ENCODE results near the gene SELENOP. TPM values are rescaled to one million over a fixed set of nuclear protein-coding genes. Genes with fewer than 3 reads are reported as not detected.

The SELENOP gene
- total and polyA plus RNA-seq, 2 experiments from 2014 or later, result 3,137 to 5,946 TPM

GRCh38 chr5:42760426-42760825 lies 51.3 kb downstream of the SELENOP start:
- Histone ChIP-seq H3K36me3 (replicated peaks; ENCODE audit: insufficient read depth, low read depth) (no peaks in the 10 kb centered on the region), H4K20me1 (ENCODE audit: insufficient read depth, poor library complexity, severe bottlenecking) (no peaks in the 10 kb centered on the region), H3K4me1 (ENCODE audit: insufficient read depth) (no peaks in the 10 kb centered on the region), H2AFZ (no peak overlapping the region), H3K4me2 (no peak overlapping the region), H3K9me3 (ENCODE audit: low read depth) (no peaks in the 10 kb centered on the region), H3K79me2 (no peaks in the 10 kb centered on the region), H3K27me3 (no peaks in the 10 kb centered on the region), H3K27ac (no peak overlapping the region), H3K9me2 (replicated peaks; ENCODE audit: insufficient read depth) (no peaks in the 10 kb centered on the region), H3K4me3 (no peak overlapping the region)
- no peak for DNase-seq (ENCODE audit: low spot score)
- 91% methylated on average over 4 of the region's 4 CpGs for WGBS (ENCODE audit: low lambda C conversion rate, missing lambda C conversion rate)
- no peak for TF ChIP-seq EZH2phosphoT487 (IDR thresholded peaks at IDR 0.05; ENCODE audit: low read depth, severe bottlenecking, unreplicated experiment)
- TF ChIP-seq EZH2 (IDR thresholded peaks at IDR 0.05; ENCODE audit: borderline replicate concordance), result no peak
- TF ChIP-seq CTCF (IDR thresholded peaks at IDR 0.05; ENCODE audit: poor library complexity), result no peak

- H3K4me3 ChIP-seq, result no peak overlapping the region
- H3K9me3 ChIP-seq (ENCODE audit: low read depth), result no peaks in the 10 kb centered on the region
- no peaks in the 10 kb centered on the region for H3K27me3 ChIP-seq
- no peaks in the 10 kb centered on the region for H4K20me1 ChIP-seq (ENCODE audit: insufficient read depth, poor library complexity, severe bottlenecking)
- no peak for TF ChIP-seq CTCF (IDR thresholded peaks at IDR 0.05; ENCODE audit: poor library complexity)
- TF ChIP-seq EZH2 (IDR thresholded peaks at IDR 0.05; ENCODE audit: borderline replicate concordance), result no peak
- no peak for TF ChIP-seq EZH2phosphoT487 (IDR thresholded peaks at IDR 0.05; ENCODE audit: low read depth, severe bottlenecking, unreplicated experiment)
- H3K4me1 ChIP-seq (ENCODE audit: insufficient read depth), result no peaks in the 10 kb centered on the region
- H3K27ac ChIP-seq, result no peak overlapping the region
- 90% methylated on average over 2 of the region's 2 CpGs for WGBS (ENCODE audit: low lambda C conversion rate, missing lambda C conversion rate)
- no peak for DNase-seq (ENCODE audit: low spot score)
- H2AFZ ChIP-seq, result no peak overlapping the region
- no peaks in the 10 kb centered on the region for H3K36me3 ChIP-seq (replicated peaks; ENCODE audit: insufficient read depth, low read depth)
- H3K9me2 ChIP-seq (replicated peaks; ENCODE audit: insufficient read depth), result no peaks in the 10 kb centered on the region
- no peaks in the 10 kb centered on the region for H3K79me2 ChIP-seq
- no peak overlapping the region for H3K4me2 ChIP-seq
Measured at GRCh38 chr5:42759456-42759855, 52.2 kb downstream of the SELENOP start.

- Histone ChIP-seq H2AFZ (peak within 1 kb of the TSS; percentile 44), H3K9me2 (replicated peaks; ENCODE audit: insufficient read depth) (no peaks in the 10 kb centered on the region), H3K4me1 (ENCODE audit: insufficient read depth) (no peaks in the 10 kb centered on the region), H3K27ac (no peak within 1 kb of the TSS), H3K9me3 (ENCODE audit: low read depth) (no peaks in the 10 kb centered on the region), H4K20me1 (ENCODE audit: insufficient read depth, poor library complexity, severe bottlenecking) (no peaks in the 10 kb centered on the region), H3K79me2 (no peaks in the 10 kb centered on the region), H3K4me3 (no peak within 1 kb of the TSS), H3K36me3 (replicated peaks; ENCODE audit: insufficient read depth, low read depth) (no peaks in the 10 kb centered on the region), H3K4me2 (peak within 1 kb of the TSS; percentile 72), H3K27me3 (no peaks in the 10 kb centered on the region)
- no peak for DNase-seq (ENCODE audit: low spot score)
- TF ChIP-seq EZH2phosphoT487 (IDR thresholded peaks at IDR 0.05; ENCODE audit: low read depth, severe bottlenecking, unreplicated experiment), result no peak
- TF ChIP-seq EZH2 (IDR thresholded peaks at IDR 0.05; ENCODE audit: borderline replicate concordance), result no peak
- no peak for TF ChIP-seq CTCF (IDR thresholded peaks at IDR 0.05; ENCODE audit: poor library complexity)
- 53% methylated on average over 35 of the region's 35 CpGs for WGBS (ENCODE audit: low lambda C conversion rate, missing lambda C conversion rate)
Measured at GRCh38 chr5:42756606-42757601, 54.8 kb downstream of the SELENOP start, which contains the start of gene CCDC152. CCDC152 (plus strand) TSS chr5:42756818; CDS start chr5:42759122, 2,304 bp downstream.

Measured in hepatocyte (in vitro differentiated cells).